SK-N-SH (cell line): ENCODE results near the gene MAGI2. TPM values are rescaled to one million over a fixed set of nuclear protein-coding genes. Genes with fewer than 3 reads are reported as not detected.

Source experiments
- CTCF ChIA-PET: fragments of 300-600, 350-600 bp; formaldehyde crosslinking; extraction: SDS; loops from one replicate; lab custom pipeline; 2021; lab: Yijun Ruan, JAX
- POLR2A ChIA-PET: fragments of 350-600 bp; sonication (Branson Sonifier 250); formaldehyde crosslinking; extraction: SDS; loops from one replicate; lab custom pipeline; 2020; ENCODE audit warnings: antibody characterized with exemption, inconsistent platforms; lab: Yijun Ruan, JAX
- DNase-seq: peaks from one replicate; pipeline ENCODE4 v3.0.0; 2012
- H2AFZ ChIP-seq: fragments of 200-600 bp; sonication (generic); 2 replicates; pipeline ENCODE4 v1.8.1; 2016; ENCODE audit warnings: antibody characterized with exemption, mild to moderate bottlenecking, low read depth
- H3F3A ChIP-seq: fragments of 200-600 bp; sonication (generic); replicated peaks from 2 replicates; pipeline ENCODE3; 2016; ENCODE audit warnings: antibody characterized with exemption, mild to moderate bottlenecking; ENCODE audit not compliant: insufficient read depth
- H3K27ac ChIP-seq, 2 experiments: fragments of 200-500 bp in 1 of 2; fragments of 200-600 bp in 1 of 2; sonication (Bioruptor generic) in 1 of 2; sonication (generic), shearing (Covaris generic) in 1 of 2; 2 replicates each; pipeline versions ENCODE4 v1.5.1 to v1.6.1; 2014 to 2016; ENCODE audit warnings: low read depth in 2 of 2, inconsistent platforms in 1 of 2, low read length in 1 of 2, mild to moderate bottlenecking in 1 of 2, mixed read lengths in 1 of 2
- H3K27me3 ChIP-seq: fragments of 200-600 bp; sonication (generic), shearing (Covaris generic); 2 replicates; pipeline ENCODE4 v1.6.1; 2016; ENCODE audit warnings: mixed run types; ENCODE audit not compliant: insufficient read depth
- H3K36me3 ChIP-seq, 2 experiments: fragments of 200-500 bp in 1 of 2; fragments of 200-600 bp in 1 of 2; sonication (Bioruptor generic) in 1 of 2; sonication (generic) in 1 of 2; replicated peaks in 1 of 2; 2 replicates each; pipeline versions ENCODE3 to v1.5.1; 2014 to 2016; ENCODE audit warnings: low read length in 1 of 2, mild to moderate bottlenecking in 1 of 2; ENCODE audit not compliant: insufficient read depth in 2 of 2, control insufficient read depth in 1 of 2
- H3K4me1 ChIP-seq, 2 experiments: fragments of 200-500 bp in 1 of 2; fragments of 200-600 bp in 1 of 2; sonication (Bioruptor generic) in 1 of 2; sonication (generic), shearing (Covaris generic) in 1 of 2; 2 replicates each; pipeline versions ENCODE4 v1.5.1 to v1.6.1; 2014 to 2016; ENCODE audit warnings: low read depth in 1 of 2, low read length in 1 of 2, mixed run types in 1 of 2; ENCODE audit not compliant: insufficient read depth in 2 of 2, control insufficient read depth in 1 of 2
- H3K4me2 ChIP-seq: fragments of 200-600 bp; sonication (generic), shearing (Covaris generic); 2 replicates; pipeline ENCODE4 v1.6.1; 2017; ENCODE audit warnings: mixed run types
- H3K4me3 ChIP-seq, 2 experiments: fragments of 200-500 bp in 1 of 2; fragments of 200-600 bp in 1 of 2; sonication (Bioruptor generic) in 1 of 2; sonication (generic), shearing (Covaris generic) in 1 of 2; 2 replicates each; pipeline versions ENCODE4 v1.5.1 to v1.8.1; 2014 to 2016; ENCODE audit warnings: low read depth in 2 of 2, inconsistent platforms in 1 of 2, low read length in 1 of 2, mild to moderate bottlenecking in 1 of 2, mixed read lengths in 1 of 2, moderate library complexity in 1 of 2
- H3K79me2 ChIP-seq: fragments of 200-600 bp; sonication (generic); 2 replicates; pipeline ENCODE4 v1.8.1; 2017; ENCODE audit warnings: mild to moderate bottlenecking; ENCODE audit not compliant: insufficient read depth
- H3K9ac ChIP-seq: fragments of 200-600 bp; sonication (generic); 2 replicates; pipeline ENCODE4 v1.6.1; 2017; ENCODE audit warnings: mixed run types
- H3K9me2 ChIP-seq: fragments of 200-600 bp; sonication (generic); 2 replicates; pipeline ENCODE4 v1.6.1; 2017; ENCODE audit warnings: mixed run types
- H3K9me3 ChIP-seq: fragments of 200-600 bp; sonication (generic); 2 replicates; pipeline ENCODE4 v1.6.1; 2017; ENCODE audit warnings: mixed run types, mild to moderate bottlenecking, moderate library complexity
- H4K20me1 ChIP-seq: fragments of 200-600 bp; sonication (generic); 2 replicates; pipeline ENCODE4 v1.6.1; 2017; ENCODE audit warnings: mild to moderate bottlenecking, mixed run types; ENCODE audit not compliant: insufficient read depth
- CTCF ChIP-seq: fragments of 200-600 bp; sonication (generic); IDR thresholded peaks from 2 replicates; pipeline ENCODE4 v1.6.1; 2017; ENCODE audit warnings: antibody characterized with exemption, mild to moderate bottlenecking, moderate library complexity
- EZH2phosphoT487 ChIP-seq: fragments of 200-600 bp; sonication (generic); IDR thresholded peaks from 2 replicates; pipeline ENCODE4 v1.6.1; 2017; ENCODE audit warnings: low read depth, mixed run types, mild to moderate bottlenecking, antibody characterized with exemption, moderate library complexity, borderline replicate concordance
- GABPA ChIP-seq: IDR thresholded peaks from 2 replicates; pipeline ENCODE4 v1.4.0; 2012; ENCODE audit warnings: low read depth, mild to moderate bottlenecking
- GATA2 ChIP-seq: sonication (generic); formaldehyde crosslinking; IDR thresholded peaks from 2 replicates; pipeline ENCODE4 v1.5.0; 2020; ENCODE audit warnings: mild to moderate bottlenecking, missing genetic modification reagents
- IRF3 ChIP-seq: fragments of 150-350 bp; IDR thresholded peaks from 2 replicates; pipeline ENCODE4 v1.6.1; 2016; ENCODE audit warnings: mild to moderate bottlenecking, low read depth, low read length
- NFIC ChIP-seq: IDR thresholded peaks from 2 replicates; pipeline ENCODE4 v1.4.0; 2012; ENCODE audit warnings: borderline replicate concordance
- NRF1 ChIP-seq: IDR thresholded peaks from 2 replicates; pipeline ENCODE4 v1.6.1; 2012; ENCODE audit warnings: low read depth, mild to moderate bottlenecking, low read length
- RAD21 ChIP-seq: IDR thresholded peaks from 2 replicates; pipeline ENCODE4 v1.6.1; 2012; ENCODE audit warnings: mild to moderate bottlenecking, low read length
- RFX5 ChIP-seq: IDR thresholded peaks from 2 replicates; pipeline ENCODE4 v1.6.1; 2012; ENCODE audit warnings: mild to moderate bottlenecking, improper control_type of control experiment, low read length
- SIN3A ChIP-seq: IDR thresholded peaks from 2 replicates; pipeline ENCODE4 v1.6.1; 2012; ENCODE audit warnings: low read depth, mild to moderate bottlenecking, low read length, moderate library complexity, borderline replicate concordance
- SMC3 ChIP-seq: IDR thresholded peaks from 2 replicates; pipeline ENCODE4 v1.6.1; 2012; ENCODE audit warnings: low read depth, low read length, improper control_type of control experiment
- TAF1 ChIP-seq: IDR thresholded peaks from 2 replicates; pipeline ENCODE4 v1.6.1; 2012; ENCODE audit warnings: low read depth, mild to moderate bottlenecking, low read length, moderate library complexity, borderline replicate concordance
- TCF12 ChIP-seq: IDR thresholded peaks from 2 replicates; pipeline ENCODE4 v1.4.0; 2012
- WGBS: methylation state at CpG from one replicate; pipeline ENCODE4 v1.1.6; 2017; ENCODE audit warnings: low lambda C conversion rate; 5-methylcytosine and 5-hydroxymethylcytosine counted together
- polyA plus RNA-seq, 3 experiments: library from polyadenylated mRNA; depleted of rRNA; stranded (reverse); fragments of >200 nt; gene quantifications; 2 replicates each; pipeline ENCODE4 v1.2.3, GENCODE V29; 2012
- TF ChIP-seq, protein P1 (sequence below): IDR thresholded peaks from 2 replicates; pipeline ENCODE4 v1.4.0; 2012; ENCODE audit warnings: low read depth, borderline replicate concordance
- TF ChIP-seq, protein P2 (sequence below): fragments of 150-350 bp; IDR thresholded peaks from 2 replicates; pipeline ENCODE4 v1.6.1; 2017; ENCODE audit warnings: antibody characterized with exemption, low read length, low read depth, borderline replicate concordance

MAGI2 gene
- polyA plus RNA-seq, 1 of the 3 experiments (the other 2 are of a cell fraction), result 1.1 TPM

DNA sequence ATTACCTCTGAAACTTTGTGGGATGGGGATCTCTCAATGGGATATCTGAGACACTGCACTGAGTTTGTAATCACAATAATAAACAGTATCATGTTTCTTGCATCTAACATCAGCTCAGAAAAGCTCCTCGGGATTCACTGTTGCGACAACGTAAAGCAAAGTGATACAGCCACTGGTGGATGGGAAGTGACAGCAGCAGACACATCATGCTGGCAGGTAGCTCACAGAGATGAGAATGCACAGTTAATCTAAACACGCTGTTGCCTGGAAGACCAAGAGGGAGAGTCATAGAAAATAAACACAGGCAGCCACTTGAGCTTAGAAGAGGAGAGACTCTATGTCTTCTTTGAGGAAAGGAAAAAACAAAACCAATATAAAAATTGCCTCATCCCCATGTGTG is 513.8 kb downstream of the MAGI2 start (continued):
- TF ChIP-seq CTCF, result no peak
- no peak for TF ChIP-seq EZH2phosphoT487
- TF ChIP-seq IRF3, result no peak
- TF ChIP-seq, protein P1, sequence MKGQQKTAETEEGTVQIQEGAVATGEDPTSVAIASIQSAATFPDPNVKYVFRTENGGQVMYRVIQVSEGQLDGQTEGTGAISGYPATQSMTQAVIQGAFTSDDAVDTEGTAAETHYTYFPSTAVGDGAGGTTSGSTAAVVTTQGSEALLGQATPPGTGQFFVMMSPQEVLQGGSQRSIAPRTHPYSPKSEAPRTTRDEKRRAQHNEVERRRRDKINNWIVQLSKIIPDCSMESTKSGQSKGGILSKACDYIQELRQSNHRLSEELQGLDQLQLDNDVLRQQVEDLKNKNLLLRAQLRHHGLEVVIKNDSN, result no peak

DNA sequence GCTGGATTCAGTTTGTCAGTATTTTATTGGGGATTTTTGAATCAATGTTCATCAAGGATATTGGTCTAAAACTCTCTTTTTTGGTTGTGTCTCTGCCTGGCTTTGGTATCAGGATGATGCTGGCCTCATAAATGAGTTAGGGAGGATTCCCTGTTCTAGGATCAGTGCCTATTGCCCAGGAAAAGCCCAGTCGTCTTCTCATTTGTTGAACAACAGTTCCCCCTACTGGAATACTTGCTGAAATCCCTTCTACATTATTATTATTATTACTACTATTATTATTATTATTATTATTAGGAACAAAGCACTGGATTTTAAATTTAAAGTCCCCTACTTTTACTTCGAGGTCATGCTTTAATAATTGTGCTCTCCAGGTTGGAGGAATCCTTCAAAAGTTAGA is 528.9 kb downstream of the MAGI2 start:
- CTCF ChIA-PET, result interaction anchor here (0.9 to 2.8 kb wide), 8 partner anchors 9 to 905 kb away, joined by 3 to 8 read pairs (median 4); no protein-coding TSS in a partner anchor
- H3K9me2 ChIP-seq, result no peaks in the 10 kb centered on the region
- 5% methylated on average over 2 of the region's 2 CpGs for WGBS
- TF ChIP-seq SMC3 (peak; percentile 45), RAD21 (peak; percentile 72), CTCF (peak; percentile 54), NFIC (no peak)
- TF ChIP-seq, all 33 proteins: peak for 3
- no peak overlapping the region for H2AFZ ChIP-seq
- H4K20me1 ChIP-seq, result no peaks in the 10 kb centered on the region
- H3K36me3 ChIP-seq, result no peaks in the 10 kb centered on the region
- DNase-seq, result no peak
- no peak overlapping the region for H3K27ac ChIP-seq
- no peak overlapping the region for H3K9ac ChIP-seq
- no peaks in the 10 kb centered on the region for H3K79me2 ChIP-seq
- no peaks in the 10 kb centered on the region for H3K27me3 ChIP-seq
- peaks cover 0 to 10% of the 10 kb centered on the region in 2 experiments; a peak in 2 of 4 replicates for H3K4me1 ChIP-seq
- POLR2A ChIA-PET, result no interaction called here
- H3K9me3 ChIP-seq, result no peaks in the 10 kb centered on the region
- no peaks in the 10 kb centered on the region for H3F3A ChIP-seq
- no peak overlapping the region for H3K4me2 ChIP-seq
- H3K4me3 ChIP-seq, result no peak overlapping the region

DNA sequence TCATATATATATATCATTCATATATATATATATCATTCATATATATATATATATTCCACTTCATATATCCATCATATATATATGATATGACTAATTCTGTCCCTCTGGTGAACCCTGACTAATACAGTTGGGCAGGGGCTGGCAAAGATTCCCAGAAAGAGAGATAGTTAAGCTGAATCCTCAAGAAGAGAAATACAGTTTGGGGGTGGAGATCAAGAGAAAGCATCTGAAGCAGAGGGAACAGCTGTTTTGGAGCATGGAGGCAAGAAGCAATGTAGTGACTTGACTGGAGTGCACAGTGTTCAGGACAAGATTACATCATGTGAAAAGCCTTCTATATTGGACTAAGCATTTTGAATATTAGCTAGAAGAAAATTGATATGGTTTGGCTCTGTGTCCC is 540.7 kb downstream of the MAGI2 start:
- no peaks in the 10 kb centered on the region for H3K79me2 ChIP-seq
- no peak overlapping the region for H3K4me2 ChIP-seq
- H3K9ac ChIP-seq, result no peak overlapping the region
- POLR2A ChIA-PET, result no interaction called here
- no peaks in the 10 kb centered on the region for H3K36me3 ChIP-seq
- no peaks in the 10 kb centered on the region for H4K20me1 ChIP-seq
- no peaks in the 10 kb centered on the region for H3K27me3 ChIP-seq
- H2AFZ ChIP-seq, result no peak overlapping the region
- DNase-seq, result no peak
- no peaks in the 10 kb centered on the region; a peak in 1 of 4 replicates for H3K4me1 ChIP-seq
- H3K9me2 ChIP-seq, result no peaks in the 10 kb centered on the region
- H3K27ac ChIP-seq, result no peak overlapping the region
- no peak overlapping the region for H3K4me3 ChIP-seq
- no peaks in the 10 kb centered on the region for H3K9me3 ChIP-seq
- no peaks in the 10 kb centered on the region for H3F3A ChIP-seq
- CTCF ChIA-PET, result interaction anchor here (0.7 to 1.5 kb wide), 2 partner anchors 12 to 892 kb away, joined by 3 to 4 read pairs; no protein-coding TSS in a partner anchor
- no peak for TF ChIP-seq GABPA
- TF ChIP-seq GATA2 (CRISPR knock-in tag), result no peak
- TF ChIP-seq RAD21, result no peak
- TF ChIP-seq EZH2phosphoT487, result no peak
- no peak for TF ChIP-seq TAF1
- TF ChIP-seq SIN3A, result no peak
- TF ChIP-seq IRF3, result no peak
- TF ChIP-seq, protein P2, sequence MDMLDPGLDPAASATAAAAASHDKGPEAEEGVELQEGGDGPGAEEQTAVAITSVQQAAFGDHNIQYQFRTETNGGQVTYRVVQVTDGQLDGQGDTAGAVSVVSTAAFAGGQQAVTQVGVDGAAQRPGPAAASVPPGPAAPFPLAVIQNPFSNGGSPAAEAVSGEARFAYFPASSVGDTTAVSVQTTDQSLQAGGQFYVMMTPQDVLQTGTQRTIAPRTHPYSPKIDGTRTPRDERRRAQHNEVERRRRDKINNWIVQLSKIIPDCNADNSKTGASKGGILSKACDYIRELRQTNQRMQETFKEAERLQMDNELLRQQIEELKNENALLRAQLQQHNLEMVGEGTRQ, result no peak
- no peak for TF ChIP-seq RFX5
- no peak for TF ChIP-seq TCF12
- TF ChIP-seq NRF1, result no peak
